ENCODE results near the gene GJA4.

Gene GJA4

DNA sequence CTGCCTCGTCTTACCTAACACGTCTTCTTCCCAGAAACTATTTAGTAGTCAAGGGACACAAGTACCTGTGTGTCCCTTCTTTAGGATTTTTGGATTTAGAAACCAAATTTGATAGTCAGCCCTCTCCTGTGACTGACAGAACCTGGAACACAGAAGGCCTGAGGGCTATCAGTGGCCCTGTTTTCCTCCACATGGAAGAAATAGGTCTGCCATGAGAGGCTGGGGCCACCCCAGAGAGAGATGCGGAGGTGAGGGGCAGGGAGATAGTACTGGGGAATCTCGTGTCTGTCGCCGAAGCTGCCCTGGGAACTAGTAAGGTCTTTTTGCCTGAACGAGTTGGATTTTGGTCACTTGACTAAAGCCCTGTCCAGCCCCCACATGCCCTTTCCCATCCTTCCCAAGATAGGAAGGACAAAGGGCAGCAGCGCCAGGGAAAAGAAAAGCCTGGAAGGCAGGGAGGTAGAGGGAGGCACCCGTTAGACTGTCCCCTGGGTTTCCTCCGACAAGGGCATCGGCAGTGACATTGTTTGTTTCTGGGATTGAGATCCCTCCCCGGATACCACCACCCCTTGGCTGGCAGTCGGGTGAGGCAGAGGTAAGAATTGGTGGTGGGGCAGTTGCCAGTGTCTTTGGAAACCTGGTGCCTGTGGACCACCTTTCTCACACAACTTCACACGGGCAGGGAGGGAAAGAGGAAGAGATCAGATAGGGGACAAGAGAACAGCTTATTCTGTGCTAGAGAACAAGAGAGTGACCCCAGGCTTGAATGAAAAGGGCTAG is 46.9 kb downstream of the GJA4 start:
- no peak for DNase-seq (ENCODE audit: low spot score)

- no peak for DNase-seq (ENCODE audit: low spot score)
Observed at GRCh38 chr1:34840426-34840825, 47.6 kb downstream of the GJA4 start.

GRCh38 chr1:34842073-34842472 is 49.3 kb downstream of the GJA4 start:
- DNase-seq (ENCODE audit: low spot score), result no peak

DNA sequence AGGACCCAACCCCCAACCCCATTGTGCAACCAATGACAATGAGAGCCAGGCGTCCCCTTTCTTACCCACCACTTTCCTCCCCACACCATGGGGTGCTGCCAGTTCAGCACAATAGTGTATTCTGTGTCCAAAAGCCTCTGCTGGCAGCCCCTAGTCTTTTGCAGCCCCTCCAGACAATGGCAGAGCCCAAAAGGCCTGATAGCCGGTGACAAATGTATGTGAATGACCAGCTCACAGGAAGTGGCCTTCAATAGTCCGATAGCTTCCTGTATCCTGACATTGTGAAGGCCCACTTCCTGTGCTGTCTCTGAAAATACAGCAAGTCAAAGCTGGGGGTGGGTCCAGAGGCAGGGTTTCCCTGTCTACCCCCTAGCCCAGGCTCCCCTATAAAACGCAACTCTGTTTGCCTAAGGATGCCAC is 50.2 kb downstream of the GJA4 start:
- DNase-seq (ENCODE audit: low spot score), result no peak

DNA sequence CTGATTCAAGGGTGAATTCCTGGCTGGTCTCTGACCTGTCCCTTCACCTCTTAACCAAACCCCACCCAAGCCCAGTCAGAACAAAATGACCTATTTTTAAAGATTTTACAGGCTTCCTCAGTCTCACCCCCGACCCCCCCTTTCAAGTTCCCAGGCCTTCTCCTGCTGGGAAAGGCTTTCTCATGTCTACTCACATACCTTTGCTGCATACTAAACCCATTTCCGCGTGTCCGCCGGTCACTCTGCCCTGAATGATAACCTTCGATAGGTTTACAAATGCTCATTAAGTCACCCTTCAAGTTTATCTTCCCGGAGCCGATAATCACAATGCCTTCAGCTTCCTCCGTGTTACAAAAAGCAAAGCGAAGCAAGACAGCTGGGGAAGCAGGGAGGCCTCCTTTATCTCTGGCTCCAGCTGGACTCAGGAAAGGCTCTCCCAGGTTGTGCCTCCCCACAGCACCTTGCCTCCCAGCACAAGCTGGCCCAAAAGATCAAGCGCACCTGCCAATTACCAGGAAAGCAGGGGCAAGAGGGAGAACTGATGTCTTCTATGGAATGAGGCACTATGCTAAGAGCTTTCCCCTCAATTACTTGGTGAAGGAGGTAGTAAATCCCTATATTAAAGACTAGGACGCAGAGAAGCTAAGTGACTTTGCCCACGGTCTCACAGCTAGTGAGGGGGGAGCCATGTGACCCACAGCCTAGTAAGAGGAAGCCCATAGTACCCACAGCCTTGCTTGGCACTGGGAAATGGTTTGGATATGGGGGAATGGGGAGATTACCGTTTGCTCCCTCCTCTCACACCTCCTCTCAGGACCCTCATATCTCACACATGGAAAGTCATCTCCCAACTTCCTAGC is 50.8 kb downstream of the GJA4 start:
- DNase-seq (ENCODE audit: low spot score), result no peak

DNA sequence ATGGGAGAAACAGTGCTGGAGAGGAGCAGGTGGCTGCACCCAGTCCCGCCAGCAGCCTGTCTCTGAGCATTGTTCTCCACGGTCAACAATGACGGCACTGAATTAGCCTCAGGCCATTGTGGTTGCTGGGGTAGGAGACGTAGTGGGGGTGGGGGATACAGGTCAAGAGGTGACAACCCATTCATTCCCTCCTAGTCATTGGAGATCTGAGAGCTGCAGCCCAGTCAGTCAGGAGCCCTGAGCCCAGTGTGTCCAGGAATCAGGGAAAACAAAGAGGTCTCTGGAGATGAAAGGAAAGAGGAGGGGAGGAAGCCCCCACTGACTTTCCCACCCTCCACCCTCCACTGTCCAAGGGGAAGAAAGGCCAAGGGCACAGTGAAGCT is 51.4 kb downstream of the GJA4 start:
- no peak for DNase-seq (ENCODE audit: low spot score)
